ENCODE data around the gene PCCA.

GRCh38 chr13:100340865-100341264 lies 252.0 kb downstream of the PCCA start:
- no peak for TF ChIP-seq CTCF (conservative IDR thresholded peaks at IDR 0.05)
- no peak for TF ChIP-seq EZH2 (IDR thresholded peaks at IDR 0.05; ENCODE audit: low read depth)

Measured in PC-9 (cell line).